HL-60 (cell line): Measurements from ENCODE around the gene ZIC5.

Source experiments
- DNase-seq, 2 experiments: peaks; one replicate each; pipeline ENCODE4 v3.0.0-alpha.2; 2010 to 2020; ENCODE audit warnings: low read depth in 1 of 2, low spot score in 1 of 2
- H3K27ac ChIP-seq: fragments of 250-450 bp; sonication (Bioruptor Pico); replicated peaks from 2 replicates; pipeline ENCODE4 v1.5.1; 2020; ENCODE audit warnings: mild to moderate bottlenecking, moderate library complexity
- H3K27me3 ChIP-seq: fragments of 250-450 bp; sonication (Bioruptor Pico); 2 replicates; pipeline ENCODE4 v1.5.1; 2021; ENCODE audit warnings: mild to moderate bottlenecking, moderate library complexity; ENCODE audit not compliant: insufficient read depth, poor library complexity, severe bottlenecking
- H3K4me3 ChIP-seq: replicated peaks from 2 replicates; pipeline ENCODE4 v1.5.1; 2011; ENCODE audit warnings: mild to moderate bottlenecking, control low read depth, low read length; ENCODE audit not compliant: insufficient read depth
- CTCF ChIP-seq: IDR thresholded peaks from one replicate; pipeline ENCODE4 v1.5.1; 2011; ENCODE audit warnings: low read length, control low read depth, inconsistent platforms; ENCODE audit not compliant: insufficient read depth
- GABPA ChIP-seq: IDR thresholded peaks from 2 replicates; pipeline ENCODE4 v1.6.1; 2012; ENCODE audit warnings: low read depth
- POLR2AphosphoS5 ChIP-seq: IDR thresholded peaks from 2 replicates; pipeline ENCODE4 v1.6.1; 2012; ENCODE audit warnings: low read depth
- REST ChIP-seq: IDR thresholded peaks from 2 replicates; pipeline ENCODE4 v1.6.1; 2012; ENCODE audit warnings: low read depth; ENCODE audit not compliant: insufficient replicate concordance
- SPI1 ChIP-seq: IDR thresholded peaks from 2 replicates; pipeline ENCODE4 v1.6.1; 2012; ENCODE audit warnings: low read depth, mild to moderate bottlenecking, borderline replicate concordance

The ZIC5 gene

GRCh38 chr13:99929866-99930265 lies 41.7 kb downstream of the ZIC5 start:
- TF ChIP-seq REST = no peak
- TF ChIP-seq CTCF = no peak
- TF ChIP-seq POLR2AphosphoS5 = no peak
- TF ChIP-seq SPI1 = no peak
- no peak for TF ChIP-seq GABPA
- no peak for DNase-seq
- Histone ChIP-seq H3K4me3 (no peak overlapping the region), H3K27ac (no peak overlapping the region), H3K27me3 (no peaks in the 10 kb centered on the region)

GRCh38 chr13:99926014-99926731 lies 45.4 kb downstream of the ZIC5 start:
- Histone ChIP-seq H3K4me3 (no peak overlapping the region), H3K27ac (no peak overlapping the region)
- DNase-seq = no peak

More at GRCh38 chr13:99926014-99926731, 45.4 kb downstream of the ZIC5 start:
- H3K27me3 ChIP-seq = no peaks in the 10 kb centered on the region
- TF ChIP-seq CTCF = no peak
- no peak for TF ChIP-seq GABPA
- TF ChIP-seq REST = no peak
- TF ChIP-seq POLR2AphosphoS5 = no peak
- no peak for TF ChIP-seq SPI1
